Nephron (organoid): Measurements from ENCODE around the gene SP140L.
"Not testable (repeated sequence)": the region's sequence is repeated elsewhere in the genome, so short reads cannot be mapped to it uniquely, and the experiment has no call there.

Experiments
- H3K27ac Mint-ChIP-seq, 3 experiments: 2 replicates each; pipeline ENCODE4 v1.8.0; 2020; ENCODE audit warnings: mixed read lengths in 3 of 3, mild to moderate bottlenecking in 2 of 3, moderate library complexity in 1 of 3
- H3K27me3 Mint-ChIP-seq: 2 replicates; pipeline ENCODE4 v1.8.0; 2021; ENCODE audit warnings: low read depth, mild to moderate bottlenecking, moderate library complexity, mixed read lengths
- H3K36me3 Mint-ChIP-seq: 2 replicates; pipeline ENCODE4 v1.8.0; 2020; ENCODE audit warnings: low read depth, mixed read lengths
- H3K4me1 Mint-ChIP-seq: 2 replicates; pipeline ENCODE4 v1.8.0; 2020; ENCODE audit warnings: mixed read lengths
- H3K4me3 Mint-ChIP-seq, 3 experiments: 2 replicates each; pipeline ENCODE4 v1.8.0; 2020; ENCODE audit warnings: mild to moderate bottlenecking in 3 of 3, mixed read lengths in 3 of 3, moderate library complexity in 2 of 3
- H3K9me3 Mint-ChIP-seq: 2 replicates; pipeline ENCODE4 v1.8.0; 2020; ENCODE audit warnings: mixed read lengths
- CTCF ChIP-seq, 3 experiments: fragments of 200-600 bp; sonication (generic); IDR thresholded peaks; one replicate each; pipeline ENCODE4 v1.5.0; 2021; ENCODE audit warnings: antibody characterized with exemption in 3 of 3; ENCODE audit not compliant: unreplicated experiment in 3 of 3

SP140L gene

GRCh38 chr2:230430957-230431910 is 104.2 kb downstream of the SP140L start:
- Mint-ChIP-seq H3K4me1 (no peaks in the 10 kb centered on the region), H3K27me3 (no peaks in the 10 kb centered on the region), H3K9me3 (peaks cover 18% of the 10 kb centered on the region), H3K27ac (no peak overlapping the region), H3K4me3 (no peak overlapping the region), H3K36me3 (no peaks in the 10 kb centered on the region)
- no peak for TF ChIP-seq CTCF (IDR thresholded peaks at IDR 0.05; ENCODE audit: unreplicated experiment in 3 of 3)

GRCh38 chr2:230434677-230435324 is 107.8 kb downstream of the SP140L start:
- no peak for TF ChIP-seq CTCF (IDR thresholded peaks at IDR 0.05; ENCODE audit: unreplicated experiment in 3 of 3)
- Mint-ChIP-seq H3K36me3 (no peaks in the 10 kb centered on the region), H3K4me3 (no peak overlapping the region), H3K27me3 (no peaks in the 10 kb centered on the region), H3K4me1 (no peaks in the 10 kb centered on the region), H3K9me3 (peaks cover 14% of the 10 kb centered on the region), H3K27ac (no peak overlapping the region)

GRCh38 chr2:230435431-230435830 is 108.4 kb downstream of the SP140L start:
- Mint-ChIP-seq H3K9me3 (peaks cover 14% of the 10 kb centered on the region), H3K27me3 (no peaks in the 10 kb centered on the region), H3K4me1 (no peaks in the 10 kb centered on the region), H3K36me3 (no peaks in the 10 kb centered on the region), H3K27ac (no peak overlapping the region), H3K4me3 (no peak overlapping the region)
- no peak for TF ChIP-seq CTCF (IDR thresholded peaks at IDR 0.05; ENCODE audit: unreplicated experiment in 3 of 3)

- H3K27ac Mint-ChIP-seq, H3K4me1 Mint-ChIP-seq, H3K27me3 Mint-ChIP-seq, H3K9me3 Mint-ChIP-seq, H3K36me3 Mint-ChIP-seq, H3K4me3 Mint-ChIP-seq: not testable (repeated sequence)
Measured at GRCh38 chr2:230439121-230439520, 112.1 kb downstream of the SP140L start.

GRCh38 chr2:230439590-230439989 is 112.6 kb downstream of the SP140L start:
- Mint-ChIP-seq H3K9me3 (peaks cover 5% of the 10 kb centered on the region), H3K36me3 (no peaks in the 10 kb centered on the region), H3K4me1 (no peaks in the 10 kb centered on the region), H3K4me3 (no peak overlapping the region), H3K27ac (no peak overlapping the region), H3K27me3 (no peaks in the 10 kb centered on the region)
- TF ChIP-seq CTCF (IDR thresholded peaks at IDR 0.05; ENCODE audit: unreplicated experiment in 3 of 3), result no peak

- no peak overlapping the region for H3K27ac Mint-ChIP-seq
- H3K4me3 Mint-ChIP-seq, result no peak overlapping the region
- no peaks in the 10 kb centered on the region for H3K4me1 Mint-ChIP-seq
- H3K27me3 Mint-ChIP-seq, result no peaks in the 10 kb centered on the region
- H3K9me3 Mint-ChIP-seq, result peaks cover 2% of the 10 kb centered on the region
- H3K36me3 Mint-ChIP-seq, result no peaks in the 10 kb centered on the region
- TF ChIP-seq CTCF (IDR thresholded peaks at IDR 0.05; ENCODE audit: unreplicated experiment in 3 of 3), result no peak
Measured at GRCh38 chr2:230441227-230441897, 114.4 kb downstream of the SP140L start.
